SHP77 (cell line): ENCODE data around the gene NDUFB6.
"Not testable (repeated sequence)": the region's sequence is repeated elsewhere in the genome, so short reads cannot be mapped to it uniquely, and the experiment has no call there.

Experiments used
- DNase-seq, 2 experiments: peaks; one replicate each; lab custom pipeline; 2025; lab: John Stamatoyannopoulos, UW

The NDUFB6 gene

DNA sequence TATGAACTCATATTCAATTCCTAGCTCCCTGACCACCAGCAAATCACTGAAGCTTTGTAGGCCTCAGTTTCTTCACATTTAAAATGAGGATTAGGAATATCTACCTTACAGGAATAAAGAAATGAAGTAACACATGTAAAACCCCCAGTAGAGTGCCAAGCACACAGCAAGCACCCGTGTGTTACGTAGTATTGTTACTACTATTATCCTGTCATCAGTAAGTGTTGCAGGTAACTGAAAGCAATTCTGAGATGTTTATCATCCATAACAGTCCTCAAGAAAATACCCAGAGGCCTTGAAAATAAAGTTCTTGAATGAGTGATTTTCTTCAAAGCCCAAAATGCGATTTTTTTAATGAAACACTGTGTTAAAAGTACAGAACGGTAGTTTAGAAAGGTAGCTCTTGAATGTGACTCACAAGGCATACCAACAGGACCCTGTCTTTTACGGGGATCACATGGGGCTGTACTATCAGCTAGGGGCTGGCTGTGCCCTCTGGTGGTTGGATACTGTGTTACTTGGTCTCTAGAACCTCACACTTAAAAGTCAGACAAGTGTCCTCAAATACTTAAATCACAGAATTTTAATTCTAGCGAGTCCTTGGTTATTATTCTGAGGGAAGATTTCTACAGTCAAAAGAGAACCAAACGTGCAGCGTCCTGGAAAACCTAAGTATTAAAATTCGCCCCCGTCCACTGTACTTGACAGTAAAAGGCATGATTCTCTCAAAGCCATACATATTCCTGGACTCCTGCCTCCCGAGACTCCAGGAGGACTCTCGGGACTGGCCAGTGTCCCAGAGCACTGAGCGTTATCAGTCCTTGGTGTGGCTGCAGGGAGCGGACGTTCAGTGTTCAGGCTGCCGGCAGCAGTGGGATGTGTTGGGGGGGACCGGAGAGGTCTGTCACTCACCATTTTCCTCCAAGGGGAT lies 725 bp downstream of the NDUFB6 start:
- DNase-seq = peak; percentile 12 to 23

DNA sequence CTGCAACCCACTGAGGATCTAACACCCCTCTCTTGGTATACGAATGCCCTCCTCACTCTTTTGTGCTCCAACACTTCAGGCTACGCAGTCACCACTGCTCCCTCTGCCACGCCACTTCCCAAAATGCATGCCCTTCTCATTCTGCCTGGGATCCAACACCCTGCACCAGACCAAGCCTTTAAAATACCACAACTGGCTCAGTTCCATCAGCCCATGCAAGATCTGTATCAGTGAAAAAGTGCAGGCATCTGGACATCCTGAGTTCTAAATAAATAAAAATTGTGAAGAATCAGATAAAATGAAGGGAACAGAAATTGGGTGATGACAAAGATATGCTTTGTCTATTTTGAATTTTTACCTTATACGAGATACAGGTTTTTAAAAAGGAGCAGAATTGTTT lies 2.7 kb downstream of the NDUFB6 start:
- no peak for DNase-seq

DNA sequence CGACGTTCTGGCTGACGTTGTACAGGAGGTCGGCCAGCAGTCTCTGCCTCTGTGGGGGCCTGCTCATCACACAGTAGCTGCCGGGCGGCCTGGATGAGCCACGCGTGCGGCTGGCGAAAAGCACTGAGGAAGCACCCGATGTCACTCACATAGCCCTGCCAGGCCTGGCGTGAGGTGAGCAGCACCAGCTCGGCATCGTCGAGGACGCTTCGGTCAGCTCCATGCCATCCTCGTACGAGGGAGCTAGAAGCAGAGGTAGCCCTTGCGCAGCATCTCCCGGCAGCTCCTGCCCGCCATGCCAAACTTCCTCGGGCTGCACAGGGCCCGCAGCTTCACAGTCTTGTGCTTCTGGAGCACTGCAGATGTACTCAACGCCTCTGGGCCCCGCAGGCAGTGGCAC lies 6.2 kb downstream of the NDUFB6 start:
- DNase-seq = no peak

- DNase-seq = no peak
These were observed 7.0 kb downstream of the NDUFB6 start for GRCh38 chr9:32565967-32566366.

- DNase-seq = no peak
These were observed 14.5 kb downstream of the NDUFB6 start for GRCh38 chr9:32558408-32558934.

- no peak for DNase-seq
These were observed 18.4 kb downstream of the NDUFB6 start for GRCh38 chr9:32554591-32554990.

- no peak for DNase-seq
These were observed 18.9 kb downstream of the NDUFB6 start for GRCh38 chr9:32554107-32554506.

DNA sequence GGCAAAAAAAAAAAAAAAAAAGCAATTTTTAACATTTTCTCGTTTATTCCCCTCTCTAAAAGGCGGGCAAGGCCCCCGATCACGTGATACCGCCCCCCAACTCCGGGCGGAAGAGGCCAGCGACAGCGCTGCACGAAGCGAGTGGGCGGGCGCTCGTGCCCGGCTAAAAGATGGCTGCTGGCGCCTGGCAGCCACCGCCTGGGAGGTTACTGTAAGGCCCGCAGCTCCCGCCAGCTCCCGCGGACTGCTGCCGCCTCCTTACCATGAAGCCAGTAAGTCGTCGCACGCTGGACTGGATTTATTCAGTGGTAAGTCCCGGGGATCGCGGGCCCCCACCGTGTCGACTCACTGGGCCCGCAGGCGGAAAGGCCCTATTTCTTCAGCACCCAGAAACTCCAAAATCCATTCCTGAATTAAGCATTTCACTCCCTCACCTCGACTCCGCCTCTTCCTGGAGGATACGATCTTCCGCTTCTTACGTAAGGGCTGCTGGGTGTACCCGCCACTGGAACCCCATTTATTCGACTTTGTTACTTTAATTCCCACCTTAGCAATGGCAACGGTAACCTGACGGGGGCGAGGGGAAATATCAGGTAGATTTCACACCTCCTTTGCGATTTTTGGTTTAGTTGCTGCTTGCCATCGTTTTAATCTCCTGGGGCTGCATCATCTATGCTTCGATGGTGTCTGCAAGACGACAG lies 20.6 kb downstream of the NDUFB6 start, which contains the start of the genes SMIM27 and TOPORS:
TSS of gene SMIM27 (plus strand) at position 156 of the 701 bp plus-strand sequence. CDS start at position 264, 108 bp downstream.
TSS of gene TOPORS (minus strand) at position 415 of the 701 bp plus-strand sequence. CDS start at position 265, 150 bp downstream.
- peak; percentile 73 to 75 for DNase-seq

DNA sequence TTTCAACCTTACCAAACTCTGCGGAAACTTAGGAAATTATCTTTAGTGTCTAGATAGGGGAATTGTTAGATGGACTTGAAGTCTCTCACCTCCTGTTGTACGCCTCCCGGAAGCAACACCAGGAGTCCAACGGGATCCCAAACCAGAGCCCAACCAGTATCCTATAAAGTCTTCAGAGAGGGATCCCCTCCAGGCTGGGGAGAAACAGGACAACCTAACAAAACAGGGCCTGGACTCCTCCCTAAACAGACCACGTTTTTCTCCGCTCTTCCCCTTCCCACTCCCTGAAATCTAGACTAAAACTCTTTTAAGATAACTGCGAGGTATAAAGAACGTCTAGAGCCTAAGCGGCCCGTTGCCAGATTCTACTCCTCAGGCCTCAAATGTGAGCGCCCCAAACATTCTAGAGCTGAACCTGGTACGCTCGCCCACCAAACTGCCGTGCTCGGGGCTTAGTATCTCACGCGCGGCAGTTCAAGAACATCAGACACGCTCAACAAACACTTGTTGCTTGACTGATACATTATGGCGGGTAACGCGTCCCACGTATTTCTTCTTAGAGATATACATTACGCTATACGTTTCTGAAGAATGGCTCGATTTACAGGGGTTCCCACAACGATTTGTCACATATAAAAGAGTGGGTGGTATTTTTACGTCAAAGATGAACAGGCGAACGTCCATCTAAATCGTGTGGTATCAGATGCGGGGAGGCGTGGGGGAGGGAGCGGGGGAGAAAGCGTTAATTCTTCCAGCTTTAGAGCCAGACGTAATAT lies 21.5 kb downstream of the NDUFB6 start:
- peak; percentile 13 to 25 for DNase-seq

GRCh38 chr9:32550562-32551275 lies 22.2 kb downstream of the NDUFB6 start:
- peak; percentile 64 to 84 for DNase-seq

GRCh38 chr9:32550150-32550561 lies 22.8 kb downstream of the NDUFB6 start:
- DNase-seq = no peak

DNA sequence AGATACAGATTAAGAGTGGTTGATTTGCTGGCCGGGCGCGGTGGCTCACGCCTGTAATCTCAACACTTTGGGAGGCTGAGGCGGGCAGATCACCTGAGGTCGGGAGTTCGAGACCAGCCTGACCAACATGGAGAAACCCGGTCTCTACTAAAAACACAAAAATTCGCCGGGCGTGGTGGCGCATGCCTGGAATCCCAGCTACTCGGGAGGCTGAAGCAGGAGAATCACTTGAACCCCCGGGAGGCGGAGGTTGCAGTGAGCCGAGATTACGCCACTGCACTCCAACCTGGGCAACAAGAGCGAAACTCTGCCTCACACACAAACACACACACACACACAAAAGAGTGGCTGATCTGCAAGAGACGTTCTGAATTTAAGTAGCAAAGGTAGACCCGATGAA lies 24.7 kb downstream of the NDUFB6 start:
- not testable (repeated sequence) for DNase-seq

DNA sequence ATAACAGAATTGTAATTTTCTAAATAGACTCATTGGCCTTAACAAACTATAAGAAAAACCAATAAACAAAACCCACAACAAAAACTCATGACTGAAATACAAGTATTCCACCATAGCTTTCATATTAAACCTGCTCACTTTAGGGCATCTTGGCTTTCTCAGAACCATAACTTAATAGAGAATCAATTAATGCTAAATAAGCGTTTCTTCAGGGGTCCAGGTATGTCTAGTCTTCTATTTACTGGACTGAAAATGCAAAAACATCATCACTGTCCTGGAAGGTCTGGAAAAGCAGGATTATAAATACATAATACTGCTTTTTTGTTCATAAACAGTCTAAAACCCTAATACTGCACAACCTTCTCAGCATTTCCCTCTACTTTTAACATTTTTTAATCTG lies 27.1 kb downstream of the NDUFB6 start:
- no peak for DNase-seq

DNA sequence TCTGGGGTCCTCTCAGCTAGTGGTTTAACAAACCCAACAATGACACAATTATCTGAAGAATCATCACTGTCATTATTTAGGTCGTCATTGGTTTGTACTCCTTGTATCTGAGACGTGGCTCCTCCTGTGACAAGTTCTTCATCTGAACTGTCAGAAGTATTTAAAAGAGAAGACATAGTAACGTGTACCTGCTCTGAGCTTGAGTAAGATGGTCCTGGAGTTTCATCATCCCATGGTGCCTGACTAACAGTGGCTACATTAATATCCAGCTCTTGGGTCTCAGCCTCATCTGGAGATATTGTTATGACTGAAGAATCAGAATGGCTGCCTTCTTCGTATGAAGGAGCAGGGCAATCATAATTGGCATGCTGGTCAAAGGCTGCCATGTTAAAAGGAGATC lies 29.9 kb downstream of the NDUFB6 start:
- DNase-seq = no peak

DNA sequence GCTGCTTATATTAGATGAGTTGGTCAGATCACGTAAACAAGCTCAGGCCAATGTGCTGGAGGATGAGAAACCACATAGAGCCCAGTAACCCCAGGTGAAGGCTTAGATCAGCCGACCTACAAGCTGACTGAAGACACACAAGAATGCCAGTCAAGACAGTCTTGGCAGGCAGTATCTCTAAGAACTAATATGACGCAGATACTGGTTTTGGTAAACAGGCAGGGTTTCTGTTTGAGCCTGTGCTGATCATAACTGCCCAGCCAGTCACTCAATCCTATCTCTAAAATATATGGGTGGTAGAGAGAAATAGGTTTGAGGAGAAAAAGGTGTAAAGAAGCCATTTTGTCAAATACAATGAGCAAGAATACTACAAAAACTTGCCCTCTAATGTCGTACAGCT lies 39.1 kb downstream of the NDUFB6 start:
- DNase-seq = no peak

DNA sequence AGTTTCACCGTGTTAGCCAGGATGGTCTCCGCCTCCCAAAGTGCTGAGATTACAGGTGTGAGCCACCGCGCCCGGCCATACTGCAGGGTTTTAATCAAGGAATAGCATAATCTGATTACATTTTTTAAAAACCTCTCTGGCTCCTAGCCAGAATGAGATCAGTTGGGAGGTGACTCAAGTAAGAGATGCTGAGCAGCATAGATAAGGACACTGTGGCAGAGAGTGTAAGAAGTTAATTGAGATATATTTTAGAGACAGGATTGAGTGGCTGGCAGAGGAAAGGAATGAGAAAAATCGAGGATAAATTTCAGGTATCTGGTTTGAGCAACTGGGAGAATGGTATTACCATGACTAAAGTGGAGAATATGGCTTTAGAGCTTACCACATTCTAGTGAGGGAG lies 39.6 kb downstream of the NDUFB6 start:
- no peak for DNase-seq

DNA sequence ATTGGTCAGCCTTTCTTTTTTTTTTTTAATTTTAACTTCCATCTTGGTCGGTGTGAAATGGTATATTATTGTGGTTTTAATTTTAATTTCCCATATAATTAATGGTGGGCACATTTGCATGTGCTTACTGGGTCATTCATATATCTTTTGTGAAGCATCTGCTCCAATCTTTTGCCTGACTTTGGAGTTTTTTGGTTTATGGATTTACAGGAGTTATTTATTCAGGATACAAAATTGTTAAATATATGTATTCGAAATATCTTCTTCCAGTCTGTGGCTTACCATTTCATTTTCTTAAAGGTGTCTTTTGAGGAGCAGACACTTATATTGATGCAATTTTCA lies 46.3 kb downstream of the NDUFB6 start:
- DNase-seq = no peak

GRCh38 chr9:32526041-32526706 lies 46.8 kb downstream of the NDUFB6 start, which contains the start of gene RIGI:
Gene RIGI (minus strand): TSS chr9:32526196. CDS start chr9:32526166, 30 bp downstream.
- peak; percentile 50 to 72 for DNase-seq

DNA sequence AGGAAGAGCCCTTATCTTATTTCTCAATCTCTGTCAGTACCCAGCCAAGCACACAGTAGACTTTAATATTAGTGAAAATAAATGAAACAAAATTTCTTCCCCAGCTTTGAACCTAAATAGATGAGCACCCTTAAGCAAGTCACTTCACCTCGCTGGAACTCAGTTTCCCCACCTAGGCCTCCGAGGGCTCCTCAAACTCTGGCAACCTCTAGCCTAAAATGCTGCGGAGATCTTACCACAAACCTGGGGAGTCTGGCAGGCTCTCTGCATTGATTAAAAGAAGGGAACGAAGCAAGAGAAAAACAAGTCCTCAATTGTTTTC lies 47.3 kb downstream of the NDUFB6 start:
- no peak for DNase-seq

DNA sequence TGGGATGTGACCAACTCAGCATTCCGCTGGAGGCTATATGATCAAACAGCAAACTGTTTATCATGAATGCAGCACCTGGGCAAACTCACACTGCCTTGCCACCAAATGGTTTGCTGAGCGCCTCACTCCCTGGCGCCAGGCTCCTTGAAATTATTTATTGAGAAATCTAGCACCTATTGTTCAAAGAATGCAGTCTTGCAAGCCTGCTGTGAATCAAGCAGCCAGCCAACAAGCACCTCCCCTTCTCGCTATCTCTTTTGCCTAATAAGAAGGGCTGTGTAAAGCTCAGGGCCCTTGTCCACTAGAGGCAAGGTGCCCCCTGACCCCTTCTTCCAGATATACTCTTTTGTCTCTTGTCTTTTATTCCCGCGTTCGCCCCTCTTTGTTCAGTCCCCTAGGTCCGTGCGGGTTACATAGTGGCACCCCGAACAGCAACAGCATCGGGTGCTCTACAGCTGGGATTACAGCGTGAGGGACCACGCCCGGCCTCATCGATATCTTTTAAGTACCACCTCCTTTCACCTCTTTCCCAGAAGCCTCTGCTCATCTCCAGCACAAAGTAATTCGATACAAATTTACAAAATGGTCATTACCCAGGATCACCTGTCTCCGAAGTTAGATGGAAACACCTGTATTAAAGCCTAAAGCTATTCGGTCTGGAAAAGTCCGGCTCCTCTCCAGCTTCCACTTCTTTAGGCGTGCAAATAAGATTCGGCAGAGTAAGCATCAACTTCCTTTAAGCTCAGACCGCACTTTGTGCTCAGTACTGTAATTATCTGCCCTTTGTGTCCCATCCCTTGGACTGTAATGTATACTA lies 47.9 kb downstream of the NDUFB6 start:
- DNase-seq = peak in 1 of 2 experiments; percentile 8
